Activated T-helper 17 cell treated with anti-CD3 and anti-CD28 coated beads, Interleukin-2, amount 50 U/mL, for 72 hours (primary cell): Measurements from ENCODE around the gene PYGO2. TPM values are rescaled to one million over a fixed set of nuclear protein-coding genes. Genes with fewer than 3 reads are reported as not detected.
"Not testable (repeated sequence)": the region's sequence is repeated elsewhere in the genome, so short reads cannot be mapped to it uniquely, and the experiment has no call there.

Experiments used
- ATAC-seq: fragments of 150-1000 bp; cut with Tn5 transposase; replicated peaks from 2 replicates; pipeline ENCODE4 v1.10.0; 2021; ENCODE audit warnings: mild to moderate bottlenecking, moderate library complexity
- H3K27ac Mint-ChIP-seq: one replicate; pipeline ENCODE4 v1.8.0; 2022; ENCODE audit warnings: mixed read lengths
- H3K27me3 Mint-ChIP-seq: one replicate; pipeline ENCODE4 v1.8.0; 2022; ENCODE audit warnings: mixed read lengths
- H3K36me3 Mint-ChIP-seq: one replicate; pipeline ENCODE4 v1.8.0; 2022; ENCODE audit warnings: low read depth, mild to moderate bottlenecking, mixed read lengths
- H3K4me1 Mint-ChIP-seq: one replicate; pipeline ENCODE4 v1.8.0; 2022; ENCODE audit warnings: mixed read lengths
- H3K4me3 Mint-ChIP-seq: one replicate; pipeline ENCODE4 v1.8.0; 2022; ENCODE audit warnings: mild to moderate bottlenecking, mixed read lengths
- H3K9me3 Mint-ChIP-seq: one replicate; pipeline ENCODE4 v1.8.0; 2022; ENCODE audit warnings: mixed read lengths
- total RNA-seq, 2 donors: library from RNA; stranded (reverse); gene quantifications; one replicate each; pipeline ENCODE4 v1.2.3, GENCODE V29; 2022

PYGO2 gene
- total RNA-seq, 2 donors from 2014 or later, result 35.6 to 39.2 TPM

- Mint-ChIP-seq H3K27me3 (no peaks in the 10 kb centered on the region), H3K4me3 (no peak overlapping the region), H3K36me3 (peaks cover 8% of the 10 kb centered on the region), H3K27ac (no peak overlapping the region), H3K4me1 (no peaks in the 10 kb centered on the region), H3K9me3 (no peaks in the 10 kb centered on the region)
- no peak for ATAC-seq
Measured at GRCh38 chr1:154911691-154912550, 49.7 kb downstream of the PYGO2 start.

GRCh38 chr1:154910851-154911250 is 50.7 kb downstream of the PYGO2 start:
- Mint-ChIP-seq H3K4me1 (no peaks in the 10 kb centered on the region), H3K4me3 (no peak overlapping the region), H3K27me3 (no peaks in the 10 kb centered on the region), H3K9me3 (no peaks in the 10 kb centered on the region), H3K27ac (no peak overlapping the region), H3K36me3 (no peaks in the 10 kb centered on the region)
- ATAC-seq, result no peak

- Mint-ChIP-seq H3K4me1 (no peaks in the 10 kb centered on the region), H3K4me3 (no peak overlapping the region), H3K27me3 (no peaks in the 10 kb centered on the region), H3K9me3 (no peaks in the 10 kb centered on the region), H3K27ac (no peak overlapping the region), H3K36me3 (no peaks in the 10 kb centered on the region)
- ATAC-seq, result no peak
Measured at GRCh38 chr1:154908937-154909336, 52.6 kb downstream of the PYGO2 start.

GRCh38 chr1:154908129-154908528 is 53.5 kb downstream of the PYGO2 start:
- H3K4me1 Mint-ChIP-seq, H3K27me3 Mint-ChIP-seq, H3K27ac Mint-ChIP-seq, H3K9me3 Mint-ChIP-seq, H3K36me3 Mint-ChIP-seq, H3K4me3 Mint-ChIP-seq, ATAC-seq: not testable (repeated sequence)

Other genes with a start within 250 kb of the PYGO2 start
- under 1 TPM; 0.11 to 0.37 TPM for gene KCNN3, start 91.5 kb downstream of the PYGO2 start, total RNA-seq
- gene PMVK, start 25.1 kb downstream of the PYGO2 start, total RNA-seq, result 10 to 100 TPM; 38.6 to 66.9 TPM
- gene PBXIP1, start 5.7 kb downstream of the PYGO2 start, total RNA-seq, result 100 to 1,000 TPM in 1 of 2 donors, 10 to 100 TPM in 1; 61.9 to 118 TPM
- gene SHC1, start 9.0 kb upstream of the PYGO2 start, total RNA-seq, result 10 to 100 TPM; 60.9 to 62.0 TPM
- 100 to 1,000 TPM; 162 to 188 TPM for gene CKS1B, start 12.9 kb upstream of the PYGO2 start, total RNA-seq
- 10 to 100 TPM; 34.6 to 68.3 TPM for gene FLAD1, start 21.6 kb upstream of the PYGO2 start, total RNA-seq
- gene LENEP, start 31.8 kb upstream of the PYGO2 start, total RNA-seq, result under 1 TPM; 0.77 to 0.97 TPM
- gene ZBTB7B, start 41.0 kb upstream of the PYGO2 start, total RNA-seq, result 100 to 1,000 TPM in 1 of 2 donors, 10 to 100 TPM in 1; 94.5 to 140 TPM
- gene DCST2, start 72.0 kb upstream of the PYGO2 start, total RNA-seq, result 1 to 10 TPM in 1 of 2 donors, under 1 TPM in 1; 0.67 to 2.2 TPM
- not detected for gene DCST1, start 72.0 kb upstream of the PYGO2 start, total RNA-seq
- 10 to 100 TPM; 53.2 to 86.6 TPM for gene ADAM15, start 89.5 kb upstream of the PYGO2 start, total RNA-seq
- gene EFNA4, start 102.0 kb upstream of the PYGO2 start, total RNA-seq, result 1 to 10 TPM; 4.6 to 7.0 TPM
- 10 to 100 TPM in 1 of 2 donors, 1 to 10 TPM in 1; 4.1 to 10.8 TPM for gene EFNA3, start 117.1 kb upstream of the PYGO2 start, total RNA-seq
- gene EFNA1, start 166.1 kb upstream of the PYGO2 start, total RNA-seq, result under 1 TPM in 1 of 2 donors, not detected in 1; 0.48 TPM
- gene SLC50A1, start 174.1 kb upstream of the PYGO2 start, total RNA-seq, result 10 to 100 TPM; 42.8 to 47.3 TPM
- 10 to 100 TPM; 29.4 to 40.6 TPM for gene DPM3, start 178.7 kb upstream of the PYGO2 start, total RNA-seq
- 100 to 1,000 TPM; 108 to 166 TPM for gene KRTCAP2, start 211.5 kb upstream of the PYGO2 start, total RNA-seq
- gene TRIM46, start 212.1 kb upstream of the PYGO2 start, total RNA-seq, result 10 to 100 TPM; 10.6 to 16.6 TPM
- 10 to 100 TPM; 11.8 to 26.8 TPM for gene THBS3, start 246.1 kb upstream of the PYGO2 start, total RNA-seq
- 10 to 100 TPM; 31.3 to 59.9 TPM for gene MTX1, start 246.9 kb upstream of the PYGO2 start, total RNA-seq